K562 (cell line): ENCODE measurements around the gene KRTCAP2. TPM values are rescaled to one million over a fixed set of nuclear protein-coding genes. Genes with fewer than 3 reads are reported as not detected.

Experiments used
- ELF1 ChIP-seq: fragments of 200-800 bp; sonication (Bioruptor generic); IDR thresholded peaks from 2 replicates; pipeline ENCODE4 v1.6.1; 2016; ENCODE audit warnings: missing genetic modification characterization, missing compliant biosample characterization
- FOXJ2 ChIP-seq: fragments of 200-800 bp; sonication (Bioruptor generic); IDR thresholded peaks from 2 replicates; pipeline ENCODE4 v1.6.1; 2016; ENCODE audit warnings: missing genetic modification characterization, missing compliant biosample characterization
- L3MBTL2 ChIP-seq: fragments of 450-650 bp; IDR thresholded peaks from 2 replicates; pipeline ENCODE4 v1.6.1; 2016; ENCODE audit warnings: mild to moderate bottlenecking, moderate library complexity
- POLR2A ChIP-seq: fragments of 450-650 bp; conservative IDR thresholded peaks from 2 replicates; pipeline ENCODE4 v1.6.1; 2016
- ZNF124 ChIP-seq: sonication (generic); formaldehyde crosslinking; IDR thresholded peaks from 2 replicates; pipeline ENCODE4 v1.8.1; 2022; ENCODE audit warnings: missing genetic modification reagents
- ZNF507 ChIP-seq: conservative IDR thresholded peaks from 2 replicates; pipeline ENCODE4 v1.6.1; 2017; ENCODE audit warnings: missing genetic modification characterization, missing compliant biosample characterization
- ZNF584 ChIP-seq: fragments of 200-800 bp; sonication (Bioruptor generic); IDR thresholded peaks from 2 replicates; pipeline ENCODE4 v1.6.1; 2016; ENCODE audit warnings: low read depth, mild to moderate bottlenecking, missing genetic modification characterization, missing compliant biosample characterization
- ZNF785 ChIP-seq: fragments of 250-450 bp; sonication (Bioruptor Pico); IDR thresholded peaks from 2 replicates; pipeline ENCODE4 v1.4.0; 2020; ENCODE audit warnings: mild to moderate bottlenecking
- polyA plus RNA-seq, 8 experiments: library from polyadenylated mRNA; depleted of rRNA in 4 of 8; stranded (reverse) in 5 of 8; unstranded in 3 of 8; fragments of >200 nt; fragmentation: Nextera tagmentation in 2 of 8; fragmentation: Illumina TruSeq in 1 of 8; extraction: Ambion mirVana in 2 of 8; extraction: Trizol in 1 of 8; gene quantifications; 2 replicates each; pipeline versions ENCODE4 v1.2.1 to v1.2.3, GENCODE V29; 2011 to 2014; ENCODE audit warnings: inconsistent platforms in 1 of 8, missing spikeins in 1 of 8
- total RNA-seq, 7 experiments: library from RNA; depleted of rRNA in 6 of 7; stranded (reverse); fragments of >200 nt in 6 of 7; fragmentation: Illumina TruSeq in 2 of 7; extraction: Trizol in 2 of 7; gene quantifications; 2 replicates each; pipeline versions ENCODE4 v1.2.1 to v1.2.3, GENCODE V29; 2011 to 2021; ENCODE audit warnings: low replicate concordance in 1 of 7
- TF ChIP-seq, protein P1 (sequence below), 3 experiments: IDR thresholded peaks in 2 of 3; conservative IDR thresholded peaks in 1 of 3; 2 replicates each; pipeline ENCODE4 v1.5.1; 2011 to 2012; ENCODE audit warnings: low read length in 3 of 3, mild to moderate bottlenecking in 3 of 3, control low read depth in 2 of 3, improper control_type of control experiment in 1 of 3, inconsistent platforms in 1 of 3, low read depth in 1 of 3, mixed read lengths in 1 of 3, moderate library complexity in 1 of 3; ENCODE audit not compliant: insufficient read depth in 2 of 3
- TF ChIP-seq, protein P2 (sequence below), 2 experiments: IDR thresholded peaks; 2 replicates each; pipeline ENCODE4 v1.6.1; 2011; ENCODE audit warnings: borderline replicate concordance in 1 of 2, control low read depth in 1 of 2, low read depth in 1 of 2, low read length in 1 of 2, mild to moderate bottlenecking in 1 of 2, mixed read lengths in 1 of 2, moderate library complexity in 1 of 2; ENCODE audit not compliant: insufficient read depth in 1 of 2, insufficient read length in 1 of 2, poor library complexity in 1 of 2, severe bottlenecking in 1 of 2; ENCODE audit errors: extremely low read depth in 1 of 2
- TF ChIP-seq, protein P3 (sequence below): fragments of 250-450 bp; sonication (Bioruptor Pico); IDR thresholded peaks from 2 replicates; pipeline ENCODE4 v1.4.0; 2020; ENCODE audit warnings: mild to moderate bottlenecking

KRTCAP2 gene
- total and polyA plus RNA-seq, 9 of the 15 experiments (the other 6 are each of a cell fraction or from before 2014, with no cell fraction given), result 126 to 436 (median 244) TPM

DNA sequence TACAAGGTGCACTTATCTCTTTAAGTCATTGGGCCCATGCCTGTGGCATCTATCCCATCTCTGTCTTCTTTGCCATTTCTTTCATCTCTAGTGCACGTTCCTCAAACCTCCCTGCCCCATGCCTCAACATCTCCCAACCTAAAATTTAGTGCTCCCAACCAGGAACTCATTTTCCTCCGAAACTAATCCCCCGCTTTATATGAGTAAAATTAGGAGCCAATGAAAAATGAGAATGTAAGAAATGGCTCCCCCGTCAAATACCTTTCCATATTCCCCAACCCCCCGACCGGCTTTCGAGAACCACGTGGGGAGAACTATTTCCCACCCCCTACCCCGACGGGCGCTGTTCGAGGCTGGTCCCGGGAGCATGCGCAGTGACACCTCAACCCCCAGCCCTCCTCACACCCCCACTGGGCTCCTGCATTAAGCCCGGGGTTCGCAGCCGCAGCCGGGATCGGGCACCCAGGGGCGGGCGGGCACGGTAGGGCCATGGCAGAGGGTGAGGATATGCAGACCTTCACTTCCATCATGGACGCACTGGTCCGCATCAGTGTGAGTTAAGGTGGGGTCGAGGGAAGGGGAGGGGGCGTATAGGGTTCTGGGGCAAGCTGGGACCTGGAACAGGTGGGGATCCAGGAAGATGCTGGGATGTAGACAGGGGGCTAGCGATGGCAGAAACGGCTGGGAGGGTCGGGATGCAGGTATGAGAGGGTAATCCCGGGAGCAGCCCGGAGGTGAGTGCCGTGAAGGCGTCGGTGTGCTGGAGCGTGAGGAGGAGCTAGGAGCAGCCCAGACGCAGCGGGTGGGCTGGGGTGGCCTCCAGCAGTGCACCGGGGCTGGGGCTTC lies 597 bp upstream of the KRTCAP2 start, which contains the start of gene TRIM46 (continued):
- TF ChIP-seq, protein P1, sequence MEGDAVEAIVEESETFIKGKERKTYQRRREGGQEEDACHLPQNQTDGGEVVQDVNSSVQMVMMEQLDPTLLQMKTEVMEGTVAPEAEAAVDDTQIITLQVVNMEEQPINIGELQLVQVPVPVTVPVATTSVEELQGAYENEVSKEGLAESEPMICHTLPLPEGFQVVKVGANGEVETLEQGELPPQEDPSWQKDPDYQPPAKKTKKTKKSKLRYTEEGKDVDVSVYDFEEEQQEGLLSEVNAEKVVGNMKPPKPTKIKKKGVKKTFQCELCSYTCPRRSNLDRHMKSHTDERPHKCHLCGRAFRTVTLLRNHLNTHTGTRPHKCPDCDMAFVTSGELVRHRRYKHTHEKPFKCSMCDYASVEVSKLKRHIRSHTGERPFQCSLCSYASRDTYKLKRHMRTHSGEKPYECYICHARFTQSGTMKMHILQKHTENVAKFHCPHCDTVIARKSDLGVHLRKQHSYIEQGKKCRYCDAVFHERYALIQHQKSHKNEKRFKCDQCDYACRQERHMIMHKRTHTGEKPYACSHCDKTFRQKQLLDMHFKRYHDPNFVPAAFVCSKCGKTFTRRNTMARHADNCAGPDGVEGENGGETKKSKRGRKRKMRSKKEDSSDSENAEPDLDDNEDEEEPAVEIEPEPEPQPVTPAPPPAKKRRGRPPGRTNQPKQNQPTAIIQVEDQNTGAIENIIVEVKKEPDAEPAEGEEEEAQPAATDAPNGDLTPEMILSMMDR (IDR thresholded peaks at IDR 0.05 in 2 of 3, conservative IDR thresholded peaks at IDR 0.05 in 1 of 3; ENCODE audit: insufficient read depth in 2 of 3, low read depth in 1 of 3, low read length in 3 of 3), result peak in 1 of 3 experiments; percentile 7; a peak in 1 of 6 replicates
- TF ChIP-seq ZNF124 (CRISPR knock-in tag) (0 out of 2 replicates have a peak, but pooled peaks have one; percentile 51), POLR2A (no peak), ZNF785 (CRISPR knock-in tag) (no peak), ZNF584 (no peak), ZNF507 (tag) (no peak), FOXJ2 (tag) (0 out of 2 replicates have a peak, but pooled peaks have one; percentile 25), ELF1 (0 out of 2 replicates have a peak, but pooled peaks have one; percentile 4), L3MBTL2 (peak; percentile 40)
- TF ChIP-seq, protein P2, sequence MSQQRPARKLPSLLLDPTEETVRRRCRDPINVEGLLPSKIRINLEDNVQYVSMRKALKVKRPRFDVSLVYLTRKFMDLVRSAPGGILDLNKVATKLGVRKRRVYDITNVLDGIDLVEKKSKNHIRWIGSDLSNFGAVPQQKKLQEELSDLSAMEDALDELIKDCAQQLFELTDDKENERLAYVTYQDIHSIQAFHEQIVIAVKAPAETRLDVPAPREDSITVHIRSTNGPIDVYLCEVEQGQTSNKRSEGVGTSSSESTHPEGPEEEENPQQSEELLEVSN (IDR thresholded peaks at IDR 0.05; ENCODE audit: borderline replicate concordance in 1 of 2, extremely low read depth in 1 of 2, insufficient read depth in 1 of 2, insufficient read length in 1 of 2, low read depth in 1 of 2, low read length in 1 of 2, poor library complexity in 1 of 2, severe bottlenecking in 1 of 2), result peak in 1 of 2 experiments; percentile 74
- TF ChIP-seq, protein P3, sequence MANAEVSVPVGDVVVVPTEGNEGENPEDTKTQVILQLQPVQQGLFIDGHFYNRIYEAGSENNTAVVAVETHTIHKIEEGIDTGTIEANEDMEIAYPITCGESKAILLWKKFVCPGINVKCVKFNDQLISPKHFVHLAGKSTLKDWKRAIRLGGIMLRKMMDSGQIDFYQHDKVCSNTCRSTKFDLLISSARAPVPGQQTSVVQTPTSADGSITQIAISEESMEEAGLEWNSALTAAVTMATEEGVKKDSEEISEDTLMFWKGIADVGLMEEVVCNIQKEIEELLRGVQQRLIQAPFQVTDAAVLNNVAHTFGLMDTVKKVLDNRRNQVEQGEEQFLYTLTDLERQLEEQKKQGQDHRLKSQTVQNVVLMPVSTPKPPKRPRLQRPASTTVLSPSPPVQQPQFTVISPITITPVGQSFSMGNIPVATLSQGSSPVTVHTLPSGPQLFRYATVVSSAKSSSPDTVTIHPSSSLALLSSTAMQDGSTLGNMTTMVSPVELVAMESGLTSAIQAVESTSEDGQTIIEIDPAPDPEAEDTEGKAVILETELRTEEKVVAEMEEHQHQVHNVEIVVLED (CRISPR knock-in tag), result no peak
